Measurements from ENCODE around the gene PARD3. TPM values are rescaled to one million over a fixed set of nuclear protein-coding genes. Genes with fewer than 3 reads are reported as not detected.

PARD3 gene
- total RNA-seq, 4 donors from 2014 or later: 30.9 to 54.6 (median 40.0) TPM

- DNase-seq (ENCODE audit: low spot score): no peak
- ATAC-seq (ENCODE audit: low FRiP score): no peak
- TF ChIP-seq, protein P1, sequence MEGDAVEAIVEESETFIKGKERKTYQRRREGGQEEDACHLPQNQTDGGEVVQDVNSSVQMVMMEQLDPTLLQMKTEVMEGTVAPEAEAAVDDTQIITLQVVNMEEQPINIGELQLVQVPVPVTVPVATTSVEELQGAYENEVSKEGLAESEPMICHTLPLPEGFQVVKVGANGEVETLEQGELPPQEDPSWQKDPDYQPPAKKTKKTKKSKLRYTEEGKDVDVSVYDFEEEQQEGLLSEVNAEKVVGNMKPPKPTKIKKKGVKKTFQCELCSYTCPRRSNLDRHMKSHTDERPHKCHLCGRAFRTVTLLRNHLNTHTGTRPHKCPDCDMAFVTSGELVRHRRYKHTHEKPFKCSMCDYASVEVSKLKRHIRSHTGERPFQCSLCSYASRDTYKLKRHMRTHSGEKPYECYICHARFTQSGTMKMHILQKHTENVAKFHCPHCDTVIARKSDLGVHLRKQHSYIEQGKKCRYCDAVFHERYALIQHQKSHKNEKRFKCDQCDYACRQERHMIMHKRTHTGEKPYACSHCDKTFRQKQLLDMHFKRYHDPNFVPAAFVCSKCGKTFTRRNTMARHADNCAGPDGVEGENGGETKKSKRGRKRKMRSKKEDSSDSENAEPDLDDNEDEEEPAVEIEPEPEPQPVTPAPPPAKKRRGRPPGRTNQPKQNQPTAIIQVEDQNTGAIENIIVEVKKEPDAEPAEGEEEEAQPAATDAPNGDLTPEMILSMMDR (IDR thresholded peaks at IDR 0.05): no peak
These were observed 349.4 kb downstream of the PARD3 start for GRCh38 chr10:34465678-34466077.

- no peak for DNase-seq (ENCODE audit: low spot score)
- no peak for ATAC-seq (ENCODE audit: low FRiP score)
- TF ChIP-seq, protein P1 (IDR thresholded peaks at IDR 0.05): no peak
These were observed 350.5 kb downstream of the PARD3 start for GRCh38 chr10:34464591-34464990.

- no peak for DNase-seq (ENCODE audit: low spot score)
- ATAC-seq (ENCODE audit: low FRiP score): no peak
- TF ChIP-seq, protein P1 (IDR thresholded peaks at IDR 0.05): no peak
These were observed 351.1 kb downstream of the PARD3 start for GRCh38 chr10:34464000-34464399.

- ATAC-seq (ENCODE audit: low FRiP score): no peak
- DNase-seq (ENCODE audit: low spot score): no peak
- TF ChIP-seq, protein P1 (IDR thresholded peaks at IDR 0.05): no peak
These were observed 352.1 kb downstream of the PARD3 start for GRCh38 chr10:34462993-34463392.

DNA sequence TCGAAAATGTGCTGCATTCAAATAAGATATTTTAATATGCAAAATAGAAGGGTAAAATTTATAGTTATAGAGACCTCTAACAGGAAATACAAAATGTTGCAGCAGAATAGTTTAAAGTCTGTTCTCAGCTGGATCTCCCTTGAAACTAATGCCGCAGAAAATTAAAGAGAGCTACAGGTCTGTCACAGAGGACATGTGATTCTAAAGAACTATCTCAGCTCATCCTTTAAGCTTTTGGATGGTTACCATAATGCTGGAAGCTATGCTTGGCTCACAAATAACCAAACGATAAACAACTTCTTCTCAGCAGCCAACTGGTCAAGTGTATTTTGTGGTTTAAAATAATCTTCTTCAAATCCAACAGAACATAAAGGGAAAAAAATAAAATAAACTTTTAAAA is 353.0 kb downstream of the PARD3 start:
- no peak for DNase-seq (ENCODE audit: low spot score)
- ATAC-seq (ENCODE audit: low FRiP score): no peak
- TF ChIP-seq, protein P1 (IDR thresholded peaks at IDR 0.05): no peak

DNA sequence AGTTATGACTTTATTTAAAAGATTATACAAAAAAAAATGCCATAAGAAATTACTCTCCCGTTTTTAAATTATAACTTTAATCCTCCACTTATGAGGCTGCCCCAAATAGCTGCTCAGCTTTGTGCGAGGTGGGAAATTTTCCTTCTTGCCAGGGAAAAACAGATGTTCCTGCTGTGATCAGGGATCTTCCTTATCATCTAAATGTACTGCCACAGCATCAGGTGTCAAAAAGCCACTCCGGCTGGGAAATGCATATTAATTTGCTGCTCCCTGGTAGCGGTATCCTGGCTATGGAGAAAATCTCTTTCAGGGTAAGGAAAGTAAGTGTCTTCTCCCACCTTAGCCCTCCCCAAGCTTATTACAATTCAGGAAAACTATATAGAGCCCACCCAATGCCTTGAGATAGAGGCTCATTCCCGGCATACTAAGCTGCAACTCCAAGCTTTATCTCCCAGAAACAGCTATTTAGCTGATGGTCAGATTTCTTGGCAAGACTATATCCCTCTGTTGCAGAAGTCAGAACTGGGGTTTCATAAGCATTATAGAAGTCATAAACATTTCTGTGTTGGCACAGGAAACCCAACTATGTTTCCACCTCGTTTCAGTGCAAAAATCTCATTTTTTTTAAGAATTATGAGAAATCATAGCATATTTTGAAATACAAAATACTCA is 360.4 kb downstream of the PARD3 start:
- DNase-seq (ENCODE audit: low spot score) (no peak), ATAC-seq (ENCODE audit: low FRiP score) (no peak)
- TF ChIP-seq, protein P1 (IDR thresholded peaks at IDR 0.05): no peak

GRCh38 chr10:34449836-34450235 is 365.3 kb downstream of the PARD3 start:
- no peak for DNase-seq (ENCODE audit: low spot score)
- TF ChIP-seq, protein P1 (IDR thresholded peaks at IDR 0.05): no peak
- ATAC-seq (ENCODE audit: low FRiP score): no peak
